H1 (cell line): ENCODE data around the gene PLOD1. TPM values are rescaled to one million over a fixed set of nuclear protein-coding genes. Genes with fewer than 3 reads are reported as not detected.

ENCODE experiments used
- RFX5 ChIP-seq: IDR thresholded peaks from 2 replicates; pipeline ENCODE4 v1.6.1; 2011; ENCODE audit warnings: low read depth, low read length, improper control_type of control experiment, borderline replicate concordance
- polyA plus RNA-seq, 7 experiments: library from polyadenylated mRNA; depleted of rRNA in 3 of 7; stranded (reverse) in 5 of 7; unstranded in 2 of 7; fragments of >200 nt in 5 of 7; fragments of 200-250 nt in 2 of 7; gene quantifications; 1 replicate in 5 of 7; 2 replicates in 1 of 7; 4 replicates in 1 of 7; pipeline versions ENCODE4 v1.2.1 to v1.2.3, GENCODE V29; 2011 to 2013; ENCODE audit warnings: missing spikeins in 2 of 7, mixed read lengths in 2 of 7
- total RNA-seq: library from RNA; stranded (reverse); fragmentation: NEBNext Ultra II Directional; extraction: Animal tissue kit (Norgen Biotek cat#: 25700); gene quantifications from 2 replicates; pipeline ENCODE4 v1.2.1, GENCODE V29; 2021

Gene PLOD1
- total and polyA plus RNA-seq, 2 of the 8 experiments (the other 6 are each of a cell fraction or from before 2014, with no cell fraction given): 44.9 to 51.8 TPM

GRCh38 chr1:11982010-11982392 is 47.5 kb downstream of the PLOD1 start (continued):
- no peak for TF ChIP-seq RFX5
